C4-2B (cell line): ENCODE measurements around the gene HSD11B1L.

Source experiments
- ZFX ChIP-seq: fragments of 450-650 bp; IDR thresholded peaks from 2 replicates; pipeline ENCODE4 v1.6.1; 2017
- TF ChIP-seq, protein P1 (sequence below): fragments of 450-650 bp; conservative IDR thresholded peaks from 2 replicates; pipeline ENCODE4 v1.5.1; 2017; ENCODE audit warnings: mild to moderate bottlenecking

DNA sequence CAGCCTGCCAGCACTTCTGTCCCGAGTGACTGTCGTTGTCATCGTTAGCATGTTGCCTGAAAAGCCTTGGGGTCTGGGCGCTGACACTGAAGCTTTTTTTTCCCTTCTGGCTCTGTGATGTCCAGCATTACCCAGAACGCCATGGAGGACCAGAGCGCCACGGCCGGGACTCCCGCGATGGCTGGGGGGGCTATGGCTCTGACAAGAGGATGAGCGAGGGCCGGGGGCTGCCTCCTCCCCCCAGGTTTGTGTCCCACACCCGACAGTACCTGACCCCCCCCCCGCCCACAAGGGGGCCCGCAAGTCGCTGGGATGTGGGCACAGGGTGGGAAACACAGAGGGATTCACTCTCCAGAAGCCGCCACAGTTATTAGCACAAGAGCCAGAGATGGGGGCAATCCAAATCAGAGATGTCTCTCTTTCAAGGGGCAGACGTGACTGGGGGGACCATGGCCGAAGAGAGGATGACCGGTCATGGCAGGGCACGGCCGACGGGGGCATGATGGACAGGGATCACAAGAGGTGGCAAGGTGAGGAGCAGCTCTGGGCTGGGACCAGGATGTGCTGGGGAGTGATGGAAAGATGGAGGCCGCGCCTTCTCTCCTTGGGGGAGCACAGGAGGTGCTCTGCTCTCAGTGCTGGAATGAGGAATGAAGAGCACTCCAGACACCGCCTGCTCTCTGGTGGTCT lies 13.8 kb upstream of the HSD11B1L start:
- TF ChIP-seq, protein P1, sequence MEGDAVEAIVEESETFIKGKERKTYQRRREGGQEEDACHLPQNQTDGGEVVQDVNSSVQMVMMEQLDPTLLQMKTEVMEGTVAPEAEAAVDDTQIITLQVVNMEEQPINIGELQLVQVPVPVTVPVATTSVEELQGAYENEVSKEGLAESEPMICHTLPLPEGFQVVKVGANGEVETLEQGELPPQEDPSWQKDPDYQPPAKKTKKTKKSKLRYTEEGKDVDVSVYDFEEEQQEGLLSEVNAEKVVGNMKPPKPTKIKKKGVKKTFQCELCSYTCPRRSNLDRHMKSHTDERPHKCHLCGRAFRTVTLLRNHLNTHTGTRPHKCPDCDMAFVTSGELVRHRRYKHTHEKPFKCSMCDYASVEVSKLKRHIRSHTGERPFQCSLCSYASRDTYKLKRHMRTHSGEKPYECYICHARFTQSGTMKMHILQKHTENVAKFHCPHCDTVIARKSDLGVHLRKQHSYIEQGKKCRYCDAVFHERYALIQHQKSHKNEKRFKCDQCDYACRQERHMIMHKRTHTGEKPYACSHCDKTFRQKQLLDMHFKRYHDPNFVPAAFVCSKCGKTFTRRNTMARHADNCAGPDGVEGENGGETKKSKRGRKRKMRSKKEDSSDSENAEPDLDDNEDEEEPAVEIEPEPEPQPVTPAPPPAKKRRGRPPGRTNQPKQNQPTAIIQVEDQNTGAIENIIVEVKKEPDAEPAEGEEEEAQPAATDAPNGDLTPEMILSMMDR, result no peak
- TF ChIP-seq ZFX, result no peak
